OCI-LY3 (cell line): Measurements from ENCODE around the gene CDKN1C.

Experiments used
- EZH2phosphoT487 ChIP-seq: fragments of 200-600 bp; shearing (Covaris generic); IDR thresholded peaks from 2 replicates; pipeline ENCODE4 v1.6.1; 2018; ENCODE audit warnings: antibody characterized with exemption, mixed run types, low read depth
- TF ChIP-seq, protein P1 (sequence below): fragments of 200-600, 300-600 bp; sonication (generic); IDR thresholded peaks from 2 replicates; pipeline ENCODE4 v1.5.1; 2014; ENCODE audit warnings: antibody characterized with exemption, low read length, low read depth

DNA sequence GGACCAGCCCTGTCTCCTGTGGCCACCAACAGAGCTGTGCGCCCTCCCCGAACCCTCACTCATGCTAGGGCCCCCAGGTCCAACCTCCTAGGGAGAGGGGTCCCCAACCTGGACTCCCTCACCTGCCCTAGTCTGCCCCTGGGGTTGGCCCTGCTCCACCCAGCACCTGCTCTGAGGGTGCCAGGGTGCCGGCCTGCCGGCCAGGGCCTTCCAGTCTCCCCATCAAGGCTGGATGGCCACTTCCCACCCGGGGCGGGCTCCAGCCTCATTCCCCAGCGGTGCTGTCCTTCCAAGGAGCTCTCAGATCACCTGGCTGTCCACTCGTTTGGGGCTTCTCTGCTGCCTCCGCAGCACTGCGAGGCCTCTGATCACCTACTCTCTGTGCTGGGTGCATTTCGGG lies 39.1 kb downstream of the CDKN1C start:
- TF ChIP-seq, protein P1, sequence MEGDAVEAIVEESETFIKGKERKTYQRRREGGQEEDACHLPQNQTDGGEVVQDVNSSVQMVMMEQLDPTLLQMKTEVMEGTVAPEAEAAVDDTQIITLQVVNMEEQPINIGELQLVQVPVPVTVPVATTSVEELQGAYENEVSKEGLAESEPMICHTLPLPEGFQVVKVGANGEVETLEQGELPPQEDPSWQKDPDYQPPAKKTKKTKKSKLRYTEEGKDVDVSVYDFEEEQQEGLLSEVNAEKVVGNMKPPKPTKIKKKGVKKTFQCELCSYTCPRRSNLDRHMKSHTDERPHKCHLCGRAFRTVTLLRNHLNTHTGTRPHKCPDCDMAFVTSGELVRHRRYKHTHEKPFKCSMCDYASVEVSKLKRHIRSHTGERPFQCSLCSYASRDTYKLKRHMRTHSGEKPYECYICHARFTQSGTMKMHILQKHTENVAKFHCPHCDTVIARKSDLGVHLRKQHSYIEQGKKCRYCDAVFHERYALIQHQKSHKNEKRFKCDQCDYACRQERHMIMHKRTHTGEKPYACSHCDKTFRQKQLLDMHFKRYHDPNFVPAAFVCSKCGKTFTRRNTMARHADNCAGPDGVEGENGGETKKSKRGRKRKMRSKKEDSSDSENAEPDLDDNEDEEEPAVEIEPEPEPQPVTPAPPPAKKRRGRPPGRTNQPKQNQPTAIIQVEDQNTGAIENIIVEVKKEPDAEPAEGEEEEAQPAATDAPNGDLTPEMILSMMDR, result no peak
- TF ChIP-seq EZH2phosphoT487, result no peak
